Psoas muscle (tissue), 8 donors: Measurements from ENCODE around the gene CLSTN2. TPM values are rescaled to one million over a fixed set of nuclear protein-coding genes. Genes with fewer than 3 reads are reported as not detected.

ENCODE experiments used
- ATAC-seq, 4 donors: fragments of 200-7000 bp; cut with Tn5 transposase; one replicate each; pipeline ENCODE4 v1.9.1; 2020; ENCODE audit warnings: moderate library complexity in 3 of 4, mild to moderate bottlenecking in 2 of 4
- DNase-seq, 2 donors: peaks; one replicate each; pipeline ENCODE4 v3.0.0-alpha.2; 2020
- H3K27ac ChIP-seq: fragments of 200-600 bp; one replicate; pipeline ENCODE4 v1.8.0; 2022
- H3K27me3 ChIP-seq, 3 donors: fragments of 200-600 bp in 1 of 3; one replicate each; pipeline versions ENCODE4 v1.6.1 to v1.8.0; 2013 to 2022; ENCODE audit warnings: low read length in 2 of 3, mild to moderate bottlenecking in 2 of 3, moderate library complexity in 1 of 3; ENCODE audit not compliant: insufficient read depth in 3 of 3
- H3K36me3 ChIP-seq, 2 donors: fragments of 200-600 bp in 1 of 2; one replicate each; pipeline versions ENCODE4 v1.6.1 to v1.8.0; 2013 to 2022; ENCODE audit warnings: low read depth in 1 of 2, mild to moderate bottlenecking in 1 of 2, moderate library complexity in 1 of 2; ENCODE audit not compliant: insufficient read depth in 1 of 2
- H3K4me1 ChIP-seq: fragments of 200-600 bp; one replicate; pipeline ENCODE4 v1.8.0; 2022
- H3K4me3 ChIP-seq: fragments of 200-600 bp; one replicate; pipeline ENCODE4 v1.8.0; 2022; ENCODE audit warnings: mild to moderate bottlenecking
- H3K9me3 ChIP-seq: fragments of 200-600 bp; one replicate; pipeline ENCODE4 v1.8.0; 2022
- WGBS, 3 donors: extraction: QIAGEN DNeasy Blood & Tissue Kit; methylation state at CpG; one replicate each; pipeline versions ENCODE4 v1.1.6 to v1.1.7; 2013; 5-methylcytosine and 5-hydroxymethylcytosine counted together
- intact Hi-C, 2 donors: fragments of 100-400 bp; cut with DNase I; formaldehyde crosslinking; loops; one replicate each; pipeline versions ENCODE4 v1.11.0 to v1.14.2; 2022
- long read RNA-seq, 2 donors: library from polyadenylated mRNA; unstranded; transcript quantifications; one replicate each; pipeline ENCODE4 v2.0.0, GENCODE V29; 2021
- polyA plus RNA-seq, 3 donors: library from polyadenylated mRNA; stranded (reverse); fragments of 200-250 nt; gene quantifications; one replicate each; pipeline ENCODE4 v1.2.3, GENCODE V29; 2013
- total RNA-seq, 4 donors: library from RNA; stranded (reverse); fragmentation: NEBNext Ultra II Directional in 2 of 4; extraction: Animal tissue kit (Norgen Biotek cat#: 25700) in 2 of 4; gene quantifications; one replicate each; pipeline versions ENCODE4 v1.2.1 to v1.2.4, GENCODE V29; 2021 to 2023
- TF ChIP-seq, protein P1 (sequence below): fragments of 200-600 bp; IDR thresholded peaks from one replicate; pipeline ENCODE4 v1.8.0; 2022; ENCODE audit warnings: antibody characterized with exemption
- donor health status: healthy with polysubstance abuse.
- donor health status: DM: no; HTN: no; CAD: no; lungs with moderate emphysema.
- donor health status: Bipolar disorder and iron deficiency.
- donor health status: healthy.
- donor health status: DM: yes; HTN: yes; CAD: no.
- donor health status: DM: no; HTN: no; CAD: no.
- donor health status: DM: no; HTN: no; CAD: no.
- donor health status: DM: yes; HTN: yes; CAD: no.

CLSTN2 gene
- total RNA-seq: 1 to 10 TPM; 1.5 to 5.0 (median 2.2) TPM
- polyA plus RNA-seq: under 1 TPM; 0.24 to 0.89 (median 0.77) TPM
- long read RNA-seq, donor 1: 0 reads
- long read RNA-seq, donor 2, partial matches to known transcripts: 0 of 1 reads
- long read RNA-seq, donor 2, other reads (novel, unspliced or antisense): 1 of 1 reads

DNA sequence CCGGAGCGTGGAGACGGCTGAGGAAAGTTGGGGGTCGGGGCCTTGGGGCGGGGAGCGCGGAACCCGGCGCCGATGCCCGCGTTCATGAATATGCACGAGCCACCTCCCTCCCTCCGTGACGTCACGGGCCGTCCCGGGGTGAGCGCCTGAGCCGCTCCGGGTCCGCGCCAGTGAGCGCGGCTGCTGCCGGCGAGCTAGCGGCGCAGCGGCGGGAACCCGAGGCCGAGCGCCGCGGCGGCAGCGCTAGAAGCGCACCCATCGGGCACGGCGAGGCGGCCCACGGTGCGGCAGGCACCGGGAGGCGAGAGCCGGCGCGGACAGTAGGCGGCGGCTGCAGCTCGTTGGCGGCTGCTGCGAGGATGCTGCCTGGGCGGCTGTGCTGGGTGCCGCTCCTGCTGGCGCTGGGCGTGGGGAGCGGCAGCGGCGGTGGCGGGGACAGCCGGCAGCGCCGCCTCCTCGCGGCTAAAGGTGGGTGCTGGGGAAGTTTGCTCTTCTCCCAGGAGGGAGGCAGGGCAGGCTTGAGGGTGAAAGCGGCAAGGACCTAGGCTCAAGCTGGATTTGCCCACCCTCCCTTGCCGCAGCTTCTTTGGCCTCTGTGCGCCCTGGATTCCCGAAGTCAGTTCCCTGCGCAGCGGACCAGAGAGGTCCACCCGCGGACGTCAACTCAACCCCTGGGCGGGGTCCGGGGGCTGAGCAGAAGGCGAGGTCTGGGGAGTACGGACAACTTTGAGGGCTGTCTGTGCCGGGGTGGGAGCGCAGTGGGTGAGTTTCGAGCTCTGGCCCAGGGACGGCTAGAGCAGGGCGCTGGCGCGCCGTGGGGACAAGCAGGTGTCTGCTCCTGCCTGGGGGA is at the start of gene CLSTN2:
CLSTN2 (plus strand) TSS at position 170 of the 850 bp plus-strand sequence.
- intact Hi-C loops: loop anchor here (5.0 to 10.0 kb wide), 3 partner anchors 508 to 800 kb away; no protein-coding TSS in a partner anchor
- H3K27me3 ChIP-seq: peaks cover 0 to 33% (median 0%) of the 10 kb centered on the region in 3 donors
- ATAC-seq: peak; percentile 81 to 90 (median 86)
- DNase-seq: peak; percentile 79 to 86
- WGBS, 3 donors: 0% methylated on average over 62 to 89 of the region's 89 CpGs
- H3K4me3 ChIP-seq: peak within 1 kb of the TSS; percentile 63
- TF ChIP-seq, protein P1, sequence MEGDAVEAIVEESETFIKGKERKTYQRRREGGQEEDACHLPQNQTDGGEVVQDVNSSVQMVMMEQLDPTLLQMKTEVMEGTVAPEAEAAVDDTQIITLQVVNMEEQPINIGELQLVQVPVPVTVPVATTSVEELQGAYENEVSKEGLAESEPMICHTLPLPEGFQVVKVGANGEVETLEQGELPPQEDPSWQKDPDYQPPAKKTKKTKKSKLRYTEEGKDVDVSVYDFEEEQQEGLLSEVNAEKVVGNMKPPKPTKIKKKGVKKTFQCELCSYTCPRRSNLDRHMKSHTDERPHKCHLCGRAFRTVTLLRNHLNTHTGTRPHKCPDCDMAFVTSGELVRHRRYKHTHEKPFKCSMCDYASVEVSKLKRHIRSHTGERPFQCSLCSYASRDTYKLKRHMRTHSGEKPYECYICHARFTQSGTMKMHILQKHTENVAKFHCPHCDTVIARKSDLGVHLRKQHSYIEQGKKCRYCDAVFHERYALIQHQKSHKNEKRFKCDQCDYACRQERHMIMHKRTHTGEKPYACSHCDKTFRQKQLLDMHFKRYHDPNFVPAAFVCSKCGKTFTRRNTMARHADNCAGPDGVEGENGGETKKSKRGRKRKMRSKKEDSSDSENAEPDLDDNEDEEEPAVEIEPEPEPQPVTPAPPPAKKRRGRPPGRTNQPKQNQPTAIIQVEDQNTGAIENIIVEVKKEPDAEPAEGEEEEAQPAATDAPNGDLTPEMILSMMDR: peak; percentile 11
- H3K27ac ChIP-seq: no peak within 1 kb of the TSS
- no peaks in the 10 kb centered on the region for H3K9me3 ChIP-seq
- H3K4me1 ChIP-seq: peaks cover 6% of the 10 kb centered on the region
- no peaks in the 10 kb centered on the region for H3K36me3 ChIP-seq

DNA sequence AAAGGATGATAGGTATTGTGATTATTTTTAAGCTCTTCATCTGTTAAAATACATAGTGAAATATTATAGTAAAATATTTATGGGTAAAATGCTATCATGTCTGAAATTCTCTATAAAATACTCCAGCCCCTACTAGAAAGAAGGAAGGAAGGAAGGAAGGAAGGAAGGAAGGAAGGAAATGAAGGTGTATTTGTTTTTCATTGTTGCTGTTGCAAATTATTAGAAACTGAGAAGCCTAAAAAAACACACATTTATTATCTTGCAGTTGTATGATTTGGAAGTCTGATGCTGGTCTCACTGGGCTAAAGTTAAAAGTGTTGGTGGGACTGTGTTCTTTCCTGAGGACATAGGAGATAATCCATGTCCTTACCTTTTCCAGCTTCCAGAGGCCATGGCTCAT is 47.6 kb upstream of the CLSTN2 start:
- DNase-seq: no peak
- H3K4me3 ChIP-seq: no peak overlapping the region
- TF ChIP-seq, protein P1: no peak
- H3K36me3 ChIP-seq: no peaks in the 10 kb centered on the region
- intact Hi-C loops: no loop called here
- no peak for ATAC-seq
- H3K27ac ChIP-seq: no peak overlapping the region
- H3K9me3 ChIP-seq: no peaks in the 10 kb centered on the region
- H3K27me3 ChIP-seq: no peaks in the 10 kb centered on the region
- H3K4me1 ChIP-seq: no peaks in the 10 kb centered on the region

DNA sequence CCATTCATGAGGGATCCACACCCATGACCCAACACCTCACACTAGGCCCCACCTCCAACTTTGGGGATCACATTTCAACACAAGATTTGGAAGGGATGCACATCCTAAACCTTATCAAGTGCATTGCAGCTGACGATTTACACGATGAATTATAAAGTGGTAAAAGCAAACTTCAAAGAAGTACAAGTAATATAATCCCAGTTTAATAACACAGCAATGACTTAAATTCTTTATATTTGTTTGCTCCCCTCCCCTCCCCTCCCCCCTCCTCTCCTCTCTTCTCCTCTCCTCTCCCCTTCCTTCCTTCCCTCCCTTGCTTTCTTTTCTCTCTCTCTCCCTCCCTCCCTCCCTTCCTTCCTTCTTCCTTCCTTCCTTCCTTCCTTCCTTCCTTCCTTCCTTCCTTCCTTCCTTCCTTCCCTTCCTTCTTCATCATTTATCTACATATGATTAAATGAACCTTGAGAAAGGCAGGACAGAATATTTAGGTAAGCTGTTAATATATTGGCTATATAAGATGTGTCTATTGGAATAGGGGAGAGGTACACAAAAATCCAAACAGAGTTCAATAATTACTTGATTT is 46.3 kb upstream of the CLSTN2 start:
- Histone ChIP-seq H3K4me1 (no peaks in the 10 kb centered on the region), H3K4me3 (no peak overlapping the region), H3K9me3 (no peaks in the 10 kb centered on the region), H3K27ac (no peak overlapping the region), H3K27me3 (no peaks in the 10 kb centered on the region), H3K36me3 (no peaks in the 10 kb centered on the region)
- TF ChIP-seq, protein P1: no peak
- no peak for ATAC-seq
- intact Hi-C loops: no loop called here
- 82 to 89% (median 86%) methylated on average over 2 of the region's 2 CpGs for WGBS, 3 donors
- no peak for DNase-seq

DNA sequence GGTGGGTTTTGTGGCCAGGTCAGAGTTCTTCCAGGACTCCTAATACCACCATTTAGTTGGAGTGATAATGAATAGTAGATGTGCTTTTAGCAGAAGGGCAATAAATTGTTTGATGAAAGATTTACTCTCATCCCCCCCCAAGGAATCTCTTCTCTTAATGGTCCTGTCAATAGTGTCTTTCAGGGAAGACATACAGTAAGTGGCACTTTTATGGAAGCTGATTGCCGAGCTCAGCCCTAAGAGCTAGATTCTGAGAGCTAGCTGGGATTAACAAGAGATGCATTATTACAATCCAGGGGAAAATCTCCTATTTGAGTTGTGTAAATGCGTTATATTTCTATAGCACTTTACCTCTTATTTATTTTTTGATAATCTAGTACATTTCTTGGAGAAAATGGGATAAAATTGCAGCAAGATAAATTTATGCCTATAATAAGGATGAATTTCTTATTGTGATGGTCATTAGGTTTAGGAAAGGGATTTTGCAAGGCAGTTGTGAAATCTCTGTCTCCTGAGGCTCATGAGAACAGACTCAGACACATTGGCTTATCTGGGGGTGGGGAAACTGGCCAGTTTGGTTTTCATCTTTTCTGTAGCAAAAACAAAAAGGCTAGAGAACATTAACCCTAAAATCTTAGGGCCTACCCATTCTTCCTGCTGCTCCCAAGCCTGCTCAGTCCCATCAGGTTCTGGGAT is 41.6 kb upstream of the CLSTN2 start:
- TF ChIP-seq, protein P1: no peak
- intact Hi-C loops: no loop called here
- no peaks in the 10 kb centered on the region for H3K9me3 ChIP-seq
- no peaks in the 10 kb centered on the region for H3K36me3 ChIP-seq
- 71 to 84% (median 76%) methylated on average over 2 of the region's 2 CpGs for WGBS, 3 donors
- DNase-seq: peak in 1 of 2 donors; percentile 16
- no peak overlapping the region for H3K4me3 ChIP-seq
- no peaks in the 10 kb centered on the region for H3K4me1 ChIP-seq
- H3K27ac ChIP-seq: no peak overlapping the region
- H3K27me3 ChIP-seq: no peaks in the 10 kb centered on the region
- ATAC-seq: peak in 3 of 4 donors; percentile 37 to 77 (median 45)
